HTR-8/SVneo (cell line): Measurements from ENCODE around the gene SLC38A1.
"Not testable (repeated sequence)": the region's sequence is repeated elsewhere in the genome, so short reads cannot be mapped to it uniquely, and the experiment has no call there.

Source experiments
- DNase-seq: peaks from one replicate; pipeline ENCODE4 v3.0.0; 2011; ENCODE audit warnings: low spot score, mixed read lengths; ENCODE audit not compliant: insufficient read length
- FAIRE-seq: peaks from 2 replicates; lab custom pipeline; 2011; peaks lifted over from hg19 to GRCh38; lab: Jason Lieb, UNC

SLC38A1 gene

GRCh38 chr12:46177837-46178608 lies 90.8 kb downstream of the SLC38A1 start:
- DNase-seq: no peak
- no peak for FAIRE-seq

DNA sequence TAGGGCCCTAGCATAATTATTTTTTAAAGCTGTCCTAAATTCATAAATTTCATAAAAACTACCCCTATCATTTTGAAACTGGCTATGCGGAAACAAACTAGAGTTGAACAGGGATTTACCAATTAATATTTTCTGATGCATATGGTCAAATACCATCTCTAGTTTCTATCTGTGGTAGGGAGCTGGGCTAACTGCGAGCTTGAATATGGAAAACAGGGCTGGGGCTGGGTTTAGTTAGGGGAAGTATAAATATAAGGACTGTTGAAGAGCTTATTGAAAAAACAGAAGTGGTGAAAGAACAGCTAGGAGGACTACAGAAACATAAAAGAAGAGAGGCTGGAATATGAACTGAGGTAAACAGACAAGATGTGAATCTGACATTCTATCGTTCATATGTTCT lies 91.8 kb downstream of the SLC38A1 start:
- FAIRE-seq (no peak), DNase-seq (no peak)

DNA sequence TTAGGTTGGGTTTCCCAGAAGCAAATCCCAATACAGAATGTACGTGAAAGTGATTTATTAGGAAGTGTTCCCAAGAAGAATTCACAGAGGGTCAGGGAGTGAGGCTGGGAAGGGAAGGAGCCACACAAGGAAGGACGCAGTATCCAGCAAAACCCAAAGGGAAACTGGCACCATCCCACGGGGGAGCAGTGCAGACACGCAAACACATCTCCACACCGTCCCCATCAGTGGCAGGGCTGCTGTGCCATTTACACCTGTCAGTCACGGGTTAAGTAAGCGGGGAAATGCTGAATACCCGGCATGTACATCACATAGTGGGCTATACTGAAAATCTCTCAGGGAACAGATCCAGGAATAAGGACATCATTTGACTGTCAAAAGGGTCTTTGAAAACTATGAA lies 93.9 kb downstream of the SLC38A1 start:
- DNase-seq (no peak), FAIRE-seq (no peak)

GRCh38 chr12:46174061-46174662 lies 94.7 kb downstream of the SLC38A1 start:
- no peak for DNase-seq
- FAIRE-seq: no peak

DNA sequence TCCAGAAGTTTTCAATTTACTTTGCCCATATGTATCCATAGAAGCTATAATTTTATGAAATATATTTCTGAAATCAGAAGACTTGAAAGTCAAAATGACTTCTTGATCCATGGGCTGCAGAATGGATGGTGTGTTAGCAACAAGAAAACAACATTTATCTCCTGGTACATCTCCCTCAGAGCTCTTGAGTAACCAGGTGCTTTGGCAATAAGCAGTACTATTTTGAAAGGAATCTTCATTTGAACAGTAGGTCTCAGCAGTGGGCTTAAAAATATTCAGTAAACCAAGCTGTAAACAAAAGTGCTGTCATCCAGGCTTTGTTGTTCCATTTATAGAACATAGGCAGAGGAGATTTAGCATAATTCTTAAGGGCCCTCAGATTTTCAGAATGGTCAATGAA lies 100.4 kb downstream of the SLC38A1 start:
- FAIRE-seq (no peak), DNase-seq (no peak)

- no peak for FAIRE-seq
- no peak for DNase-seq
Measured at GRCh38 chr12:46167412-46167811, 101.4 kb downstream of the SLC38A1 start.

- DNase-seq (no peak), FAIRE-seq (no peak)
Measured at GRCh38 chr12:46165191-46165590, 103.7 kb downstream of the SLC38A1 start.

- no peak for DNase-seq
- FAIRE-seq: no peak
Measured at GRCh38 chr12:46164186-46164761, 104.6 kb downstream of the SLC38A1 start.

- FAIRE-seq, DNase-seq: not testable (repeated sequence)
Measured at GRCh38 chr12:46162549-46163076, 106.2 kb downstream of the SLC38A1 start.

DNA sequence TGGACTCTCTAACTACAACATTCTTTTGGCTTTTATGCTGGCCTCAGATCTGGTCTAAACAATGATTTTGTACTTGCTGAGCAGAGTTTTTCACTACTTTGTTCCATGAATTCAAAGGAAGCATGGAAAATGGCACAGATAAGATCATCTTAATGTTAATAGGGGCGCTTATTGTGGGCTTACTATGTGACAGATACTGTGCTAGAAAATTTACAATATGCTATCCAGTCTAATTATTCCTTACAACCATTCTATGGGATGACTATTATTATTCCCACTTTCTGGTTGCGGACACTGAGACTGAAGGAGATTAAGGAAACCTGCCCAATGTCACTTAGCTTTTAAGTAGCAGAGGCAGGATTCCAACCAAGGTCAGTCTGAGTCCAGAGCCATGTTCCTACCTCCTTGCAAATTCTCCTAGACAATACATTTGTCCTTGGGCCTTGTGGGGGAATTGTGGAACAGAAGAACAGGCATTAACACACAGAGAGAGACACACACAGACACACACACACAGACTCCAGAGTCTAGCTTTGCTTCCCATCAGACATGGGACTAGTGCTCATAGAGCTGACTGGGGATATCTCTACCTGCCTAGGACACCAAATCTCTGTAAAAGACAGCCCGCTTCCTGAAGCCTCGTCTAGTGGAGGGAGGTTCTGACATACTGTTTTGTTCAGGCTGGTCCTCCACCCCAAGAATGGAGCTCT lies 107.7 kb downstream of the SLC38A1 start:
- FAIRE-seq (no peak), DNase-seq (no peak)

- no peak for DNase-seq
Measured at GRCh38 chr12:46160101-46160980, 108.5 kb downstream of the SLC38A1 start.

GRCh38 chr12:46159309-46159901 lies 109.4 kb downstream of the SLC38A1 start:
- FAIRE-seq: no peak

More at GRCh38 chr12:46160101-46160980, 108.5 kb downstream of the SLC38A1 start:
- no peak for FAIRE-seq

GRCh38 chr12:46158501-46158900 lies 110.3 kb downstream of the SLC38A1 start:
- FAIRE-seq (no peak), DNase-seq (no peak)

More at GRCh38 chr12:46159309-46159901, 109.4 kb downstream of the SLC38A1 start:
- DNase-seq: no peak

GRCh38 chr12:46154221-46154985 lies 114.4 kb downstream of the SLC38A1 start:
- peak; percentile 30 for DNase-seq
- no peak for FAIRE-seq

GRCh38 chr12:46153268-46153872 lies 115.5 kb downstream of the SLC38A1 start:
- DNase-seq: no peak
- FAIRE-seq: no peak

DNA sequence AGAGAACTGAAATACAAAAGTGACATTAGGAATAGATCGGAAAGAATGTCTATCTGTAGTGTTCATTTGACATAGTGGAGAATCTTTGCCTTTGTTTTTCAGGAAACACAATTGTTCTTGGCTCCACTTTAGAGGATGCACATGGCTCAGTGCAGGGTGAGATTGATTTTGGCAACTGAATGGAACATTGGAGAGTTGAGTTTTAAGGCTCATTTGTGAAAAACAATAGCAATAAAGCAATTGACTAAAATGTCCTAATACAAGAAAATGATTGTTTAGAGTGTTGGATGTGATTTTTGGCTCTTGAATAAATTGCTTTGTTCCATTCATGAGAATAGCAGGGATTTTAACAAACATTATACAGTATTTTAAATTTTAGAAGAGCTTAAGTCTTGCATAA lies 116.4 kb downstream of the SLC38A1 start:
- no peak for DNase-seq
- no peak for FAIRE-seq

DNA sequence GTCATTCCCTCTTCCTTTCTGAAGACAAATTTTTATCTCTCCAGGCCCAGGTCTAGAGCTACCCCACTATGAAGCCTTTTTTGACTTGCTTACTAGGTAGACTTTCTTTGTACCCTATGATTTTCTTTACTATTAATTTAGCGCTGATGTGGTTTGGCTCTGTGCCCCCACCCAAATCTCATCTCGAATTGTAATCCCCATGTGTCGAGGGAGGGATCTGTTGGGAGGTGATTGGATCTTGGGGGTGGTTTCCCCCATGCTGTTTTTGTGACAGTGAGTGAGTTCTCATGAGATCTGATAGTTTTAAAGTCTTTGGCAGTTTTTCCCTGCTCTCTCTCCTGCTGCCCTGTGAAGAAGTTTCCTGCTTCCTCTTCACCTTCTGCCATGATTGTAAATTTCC lies 118.1 kb downstream of the SLC38A1 start:
- FAIRE-seq (no peak), DNase-seq (no peak)

GRCh38 chr12:46149905-46150304 lies 118.9 kb downstream of the SLC38A1 start:
- DNase-seq (no peak), FAIRE-seq (no peak)
